Panc1 (cell line): ENCODE data around the gene CRKL. TPM values are rescaled to one million over a fixed set of nuclear protein-coding genes. Genes with fewer than 3 reads are reported as not detected.

Source experiments
- ATAC-seq: fragments of 200-7000 bp; cut with Tn5 transposase; 2 replicates; pipeline ENCODE4 v1.9.1; 2020; ENCODE audit warnings: mild to moderate bottlenecking, moderate library complexity
- BruUV-seq: library from RNA; stranded (reverse); fragments of 400-500 nt; replicated peaks from 2 replicates; lab custom pipeline; 2021; lab: Mats Ljungman, UMichigan
- CTCF ChIA-PET: fragments of 300-600 bp; sonication (Branson Sonifier 250); formaldehyde crosslinking; loops from one replicate; lab custom pipeline; 2022; ENCODE audit warnings: antibody characterized with exemption; lab: Charles Lee
- POLR2A ChIA-PET: fragments of 300-600 bp; sonication (Branson Sonifier 250); formaldehyde crosslinking; loops from one replicate; lab custom pipeline; 2022; ENCODE audit warnings: antibody characterized with exemption; lab: Charles Lee
- DNase-seq: peaks from one replicate; pipeline ENCODE4 v3.0.0-alpha.2; 2010; ENCODE audit warnings: low read depth, low spot score
- H3K27ac ChIP-seq: 2 replicates; pipeline ENCODE4 v1.5.1; 2011; ENCODE audit warnings: mild to moderate bottlenecking, low read length, inconsistent platforms
- H3K27me3 ChIP-seq: fragments of 200-500 bp; sonication (Bioruptor generic); 2 replicates; pipeline ENCODE4 v1.6.0; 2014; ENCODE audit warnings: low read length, inconsistent platforms; ENCODE audit not compliant: control insufficient read depth, insufficient read depth
- H3K36me3 ChIP-seq: fragments of 200-500 bp; sonication (Bioruptor generic); 2 replicates; pipeline ENCODE4 v1.5.1; 2014; ENCODE audit warnings: inconsistent platforms, mild to moderate bottlenecking, low read length, moderate library complexity; ENCODE audit not compliant: control insufficient read depth, insufficient read depth
- H3K4me1 ChIP-seq: 2 replicates; pipeline ENCODE4 v1.5.1; 2011; ENCODE audit warnings: inconsistent platforms, mild to moderate bottlenecking, low read length, moderate library complexity; ENCODE audit not compliant: control insufficient read depth, insufficient read depth
- H3K4me3 ChIP-seq, 2 experiments: 2 replicates each; pipeline ENCODE4 v1.5.1; 2011 to 2012; ENCODE audit warnings: low read depth in 2 of 2, low read length in 2 of 2, mild to moderate bottlenecking in 2 of 2, inconsistent platforms in 1 of 2, moderate library complexity in 1 of 2
- H3K9me3 ChIP-seq: fragments of 200-500 bp; sonication (Bioruptor generic); 2 replicates; pipeline ENCODE4 v1.5.1; 2014; ENCODE audit warnings: low read depth, mild to moderate bottlenecking, inconsistent platforms, low read length, moderate library complexity; ENCODE audit not compliant: control insufficient read depth, insufficient read depth
- POLR2AphosphoS5 ChIP-seq: IDR thresholded peaks from 2 replicates; pipeline ENCODE4 v1.6.1; 2012; ENCODE audit warnings: mild to moderate bottlenecking, low read depth, low read length, moderate library complexity
- SIN3A ChIP-seq: IDR thresholded peaks from 2 replicates; pipeline ENCODE4 v1.6.1; 2012; ENCODE audit warnings: low read depth, mild to moderate bottlenecking, low read length, moderate library complexity, borderline replicate concordance; ENCODE audit not compliant: insufficient read depth
- TCF7L2 ChIP-seq: IDR thresholded peaks from 2 replicates; pipeline ENCODE4 v1.6.1; 2011; ENCODE audit warnings: mild to moderate bottlenecking, low read depth, low read length, inconsistent platforms
- in situ Hi-C: cut with HindIII; loops from 2 replicates; pipeline ENCODE4 v1.10.0; 2016; ENCODE audit warnings: low sequenced_read_pairs, low pct_unique_long_range_greater_than_20kb
- intact Hi-C: fragments of 100-400 bp; cut with micrococcal nuclease; formaldehyde crosslinking; loops from one replicate; pipeline ENCODE4 v1.10.0; 2022; ENCODE audit not compliant: unreplicated experiment
- total RNA-seq: library from RNA; stranded (reverse); gene quantifications from one replicate; pipeline ENCODE4 v1.2.1, GENCODE V29; 2021; ENCODE audit not compliant: unreplicated experiment
- TF ChIP-seq, protein P1 (sequence below): fragments of 450-650 bp; IDR thresholded peaks from 2 replicates; pipeline ENCODE4 v1.5.1; 2017; ENCODE audit warnings: mild to moderate bottlenecking
- TF ChIP-seq, protein P2 (sequence below), 2 experiments: IDR thresholded peaks; 2 replicates each; pipeline ENCODE4 v1.6.1; 2011 to 2012; ENCODE audit warnings: low read depth in 2 of 2, control low read depth in 1 of 2, low read length in 1 of 2, mild to moderate bottlenecking in 1 of 2, moderate library complexity in 1 of 2; ENCODE audit not compliant: insufficient read depth in 1 of 2

Gene CRKL
- total RNA-seq, 1 experiment from 2014 or later = 59.4 TPM

DNA sequence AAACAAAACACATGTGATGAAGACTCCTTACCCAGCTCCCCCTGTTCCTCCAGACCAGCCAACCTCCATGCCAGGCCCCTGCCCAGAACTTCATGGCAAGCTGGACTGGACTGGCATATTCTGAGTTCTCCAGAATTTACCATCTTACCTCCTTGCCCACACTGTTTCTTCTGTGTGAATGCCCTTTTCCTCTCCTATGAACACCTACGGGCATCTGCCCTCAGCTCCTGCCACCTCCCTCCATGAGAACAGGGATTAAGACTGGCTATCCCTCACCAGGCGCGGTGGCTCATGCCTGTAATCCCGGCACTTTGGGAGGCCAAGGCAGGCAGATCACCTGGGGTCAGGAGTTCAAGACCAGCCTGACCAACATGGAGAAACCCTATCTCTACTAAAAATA, 43.4 kb downstream of the CRKL start:
- CTCF ChIA-PET = no interaction called here
- POLR2A ChIA-PET = no interaction called here
- Histone ChIP-seq H3K36me3 (no peaks in the 10 kb centered on the region; the same call in 1 of the 2 replicates), H3K4me1 (peaks cover 9% of the 10 kb centered on the region), H3K27ac (no peak overlapping the region), H3K9me3 (no peaks in the 10 kb centered on the region), H3K4me3 (no peak overlapping the region), H3K27me3 (no peaks in the 10 kb centered on the region)
- DNase-seq (no peak), ATAC-seq (no peak)
- TF ChIP-seq, protein P1, sequence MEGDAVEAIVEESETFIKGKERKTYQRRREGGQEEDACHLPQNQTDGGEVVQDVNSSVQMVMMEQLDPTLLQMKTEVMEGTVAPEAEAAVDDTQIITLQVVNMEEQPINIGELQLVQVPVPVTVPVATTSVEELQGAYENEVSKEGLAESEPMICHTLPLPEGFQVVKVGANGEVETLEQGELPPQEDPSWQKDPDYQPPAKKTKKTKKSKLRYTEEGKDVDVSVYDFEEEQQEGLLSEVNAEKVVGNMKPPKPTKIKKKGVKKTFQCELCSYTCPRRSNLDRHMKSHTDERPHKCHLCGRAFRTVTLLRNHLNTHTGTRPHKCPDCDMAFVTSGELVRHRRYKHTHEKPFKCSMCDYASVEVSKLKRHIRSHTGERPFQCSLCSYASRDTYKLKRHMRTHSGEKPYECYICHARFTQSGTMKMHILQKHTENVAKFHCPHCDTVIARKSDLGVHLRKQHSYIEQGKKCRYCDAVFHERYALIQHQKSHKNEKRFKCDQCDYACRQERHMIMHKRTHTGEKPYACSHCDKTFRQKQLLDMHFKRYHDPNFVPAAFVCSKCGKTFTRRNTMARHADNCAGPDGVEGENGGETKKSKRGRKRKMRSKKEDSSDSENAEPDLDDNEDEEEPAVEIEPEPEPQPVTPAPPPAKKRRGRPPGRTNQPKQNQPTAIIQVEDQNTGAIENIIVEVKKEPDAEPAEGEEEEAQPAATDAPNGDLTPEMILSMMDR = no peak
- no peak for TF ChIP-seq SIN3A
- no peak for TF ChIP-seq TCF7L2
- TF ChIP-seq, protein P2, sequence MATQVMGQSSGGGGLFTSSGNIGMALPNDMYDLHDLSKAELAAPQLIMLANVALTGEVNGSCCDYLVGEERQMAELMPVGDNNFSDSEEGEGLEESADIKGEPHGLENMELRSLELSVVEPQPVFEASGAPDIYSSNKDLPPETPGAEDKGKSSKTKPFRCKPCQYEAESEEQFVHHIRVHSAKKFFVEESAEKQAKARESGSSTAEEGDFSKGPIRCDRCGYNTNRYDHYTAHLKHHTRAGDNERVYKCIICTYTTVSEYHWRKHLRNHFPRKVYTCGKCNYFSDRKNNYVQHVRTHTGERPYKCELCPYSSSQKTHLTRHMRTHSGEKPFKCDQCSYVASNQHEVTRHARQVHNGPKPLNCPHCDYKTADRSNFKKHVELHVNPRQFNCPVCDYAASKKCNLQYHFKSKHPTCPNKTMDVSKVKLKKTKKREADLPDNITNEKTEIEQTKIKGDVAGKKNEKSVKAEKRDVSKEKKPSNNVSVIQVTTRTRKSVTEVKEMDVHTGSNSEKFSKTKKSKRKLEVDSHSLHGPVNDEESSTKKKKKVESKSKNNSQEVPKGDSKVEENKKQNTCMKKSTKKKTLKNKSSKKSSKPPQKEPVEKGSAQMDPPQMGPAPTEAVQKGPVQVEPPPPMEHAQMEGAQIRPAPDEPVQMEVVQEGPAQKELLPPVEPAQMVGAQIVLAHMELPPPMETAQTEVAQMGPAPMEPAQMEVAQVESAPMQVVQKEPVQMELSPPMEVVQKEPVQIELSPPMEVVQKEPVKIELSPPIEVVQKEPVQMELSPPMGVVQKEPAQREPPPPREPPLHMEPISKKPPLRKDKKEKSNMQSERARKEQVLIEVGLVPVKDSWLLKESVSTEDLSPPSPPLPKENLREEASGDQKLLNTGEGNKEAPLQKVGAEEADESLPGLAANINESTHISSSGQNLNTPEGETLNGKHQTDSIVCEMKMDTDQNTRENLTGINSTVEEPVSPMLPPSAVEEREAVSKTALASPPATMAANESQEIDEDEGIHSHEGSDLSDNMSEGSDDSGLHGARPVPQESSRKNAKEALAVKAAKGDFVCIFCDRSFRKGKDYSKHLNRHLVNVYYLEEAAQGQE (IDR thresholded peaks at IDR 0.05; ENCODE audit: insufficient read depth in 1 of 2, low read depth in 2 of 2, low read length in 1 of 2) = no peak
- TF ChIP-seq POLR2AphosphoS5 = no peak
- BruUV-seq = no TSS peak
- intact Hi-C loops (no loop called here), in situ Hi-C loops (no loop called here)

DNA sequence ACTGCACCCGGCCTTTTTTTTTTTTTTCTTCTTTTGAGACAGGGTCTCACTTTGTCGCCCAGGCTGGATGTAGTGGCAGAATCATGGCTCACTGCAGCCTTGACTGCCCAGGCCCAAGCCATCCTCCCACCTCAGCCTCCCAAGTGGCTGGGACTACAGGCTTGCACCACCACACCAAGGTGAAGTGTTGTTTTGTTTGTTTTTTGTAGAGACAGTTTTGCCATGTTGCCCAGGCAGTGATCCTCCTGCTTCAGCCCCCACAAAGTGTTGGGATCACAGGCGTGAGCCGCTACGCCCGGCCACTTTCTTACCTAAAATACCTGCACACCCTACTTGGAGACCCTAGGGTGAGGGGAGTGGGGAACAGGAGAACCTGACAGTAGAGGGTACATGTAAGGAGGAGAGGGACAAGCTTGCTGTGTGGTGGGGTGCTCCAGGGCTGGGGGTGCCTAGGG, 45.3 kb downstream of the CRKL start:
- Histone ChIP-seq H3K27ac (no peak overlapping the region), H3K27me3 (no peaks in the 10 kb centered on the region), H3K36me3 (no peaks in the 10 kb centered on the region; the same call in 1 of the 2 replicates), H3K4me3 (no peak overlapping the region), H3K9me3 (no peaks in the 10 kb centered on the region), H3K4me1 (peaks cover 9% of the 10 kb centered on the region)
- intact Hi-C loops (no loop called here), in situ Hi-C loops (no loop called here)
- ATAC-seq (no peak), DNase-seq (no peak)
- no TSS peak for BruUV-seq
- TF ChIP-seq, protein P2 (IDR thresholded peaks at IDR 0.05; ENCODE audit: insufficient read depth in 1 of 2, low read depth in 2 of 2, low read length in 1 of 2) = no peak
- TF ChIP-seq TCF7L2 (no peak), POLR2AphosphoS5 (no peak), SIN3A (no peak)
- TF ChIP-seq, protein P1 = no peak
- CTCF ChIA-PET = interaction anchor here (0.6 kb wide), 1 partner anchor 100 kb away, joined by 10 read pairs; no protein-coding TSS in a partner anchor
- POLR2A ChIA-PET = no interaction called here
